Neural cell (in vitro differentiated cells): ENCODE results near the gene HEY2. TPM values are rescaled to one million over a fixed set of nuclear protein-coding genes. Genes with fewer than 3 reads are reported as not detected.

Source experiments
- H2AFZ ChIP-seq: fragments of 200-600, 300-800 bp; sonication (generic), shearing (Covaris generic); 2 replicates; pipeline ENCODE4 v1.6.0; 2014; ENCODE audit warnings: low read depth, mild to moderate bottlenecking, antibody characterized with exemption, low read length, moderate library complexity
- H3F3A ChIP-seq: fragments of 200-600 bp; shearing (Covaris generic); 2 replicates; pipeline ENCODE4 v1.6.1; 2016; ENCODE audit warnings: mild to moderate bottlenecking, moderate library complexity, mixed read lengths, antibody characterized with exemption, low read length; ENCODE audit not compliant: insufficient read depth, poor library complexity, severe bottlenecking
- H3K27ac ChIP-seq: fragments of 200-600, 300-800 bp; sonication (generic), shearing (Covaris generic); 2 replicates; pipeline ENCODE4 v1.5.1; 2014; ENCODE audit warnings: mild to moderate bottlenecking, low read length, moderate library complexity
- H3K27me3 ChIP-seq: fragments of 300-800, 200-600 bp; sonication (generic), shearing (Covaris generic); 2 replicates; pipeline ENCODE4 v1.6.0; 2014; ENCODE audit warnings: mild to moderate bottlenecking, low read depth, low read length, moderate library complexity; ENCODE audit not compliant: insufficient read depth
- H3K36me3 ChIP-seq: fragments of 300-800, 200-600 bp; sonication (generic), shearing (Covaris generic); 2 replicates; pipeline ENCODE4 v1.5.1; 2014; ENCODE audit warnings: mild to moderate bottlenecking, antibody characterized with exemption, low read length, moderate library complexity; ENCODE audit not compliant: insufficient read depth
- H3K4me2 ChIP-seq: fragments of 300-800, 200-600 bp; sonication (generic), shearing (Covaris generic); 2 replicates; pipeline ENCODE4 v1.6.0; 2014; ENCODE audit warnings: mild to moderate bottlenecking, low read length
- H3K4me3 ChIP-seq: fragments of 300-800, 200-600 bp; sonication (generic), shearing (Covaris generic); 2 replicates; pipeline ENCODE4 v1.5.1; 2014; ENCODE audit warnings: mild to moderate bottlenecking, low read length, moderate library complexity
- H3K79me2 ChIP-seq: fragments of 200-600 bp; shearing (Covaris generic); replicated peaks from 2 replicates; pipeline ENCODE4 v1.6.0; 2014; ENCODE audit warnings: mild to moderate bottlenecking, low read length, moderate library complexity; ENCODE audit not compliant: insufficient read depth
- H3K9ac ChIP-seq: fragments of 300-800, 200-600 bp; sonication (generic), shearing (Covaris generic); 2 replicates; pipeline ENCODE4 v1.6.1; 2016; ENCODE audit warnings: mild to moderate bottlenecking, low read length, mixed read lengths
- H3K9me2 ChIP-seq: fragments of 200-600 bp; shearing (Covaris generic); 2 replicates; pipeline ENCODE4 v1.6.1; 2016; ENCODE audit warnings: mild to moderate bottlenecking, low read length, mixed read lengths; ENCODE audit not compliant: insufficient read depth
- H3K9me3 ChIP-seq: fragments of 200-600, 300-800 bp; sonication (generic), shearing (Covaris generic); 2 replicates; pipeline ENCODE4 v1.6.1; 2016; ENCODE audit warnings: mild to moderate bottlenecking, mixed run types, low read length, moderate library complexity, mixed read lengths
- H4K20me1 ChIP-seq: fragments of 200-600 bp; shearing (Covaris generic); 2 replicates; pipeline ENCODE4 v1.6.1; 2016; ENCODE audit warnings: mild to moderate bottlenecking, mixed run types; ENCODE audit not compliant: insufficient read depth
- EP300 ChIP-seq: fragments of 450-650 bp; conservative IDR thresholded peaks from 2 replicates; pipeline ENCODE4 v1.6.1; 2014; ENCODE audit warnings: antibody characterized with exemption, mild to moderate bottlenecking, moderate library complexity; ENCODE audit not compliant: poor library complexity, severe bottlenecking
- EZH2 ChIP-seq: fragments of 200-600, 300-800 bp; shearing (Covaris generic), sonication (generic); IDR thresholded peaks from 2 replicates; pipeline ENCODE4 v1.6.1; 2014; ENCODE audit warnings: antibody characterized with exemption, low read length, borderline replicate concordance, mild to moderate bottlenecking; ENCODE audit not compliant: insufficient read depth, poor library complexity, severe bottlenecking
- MXI1 ChIP-seq: fragments of 450-650 bp; conservative IDR thresholded peaks from 2 replicates; pipeline ENCODE4 v1.6.1; 2014; ENCODE audit warnings: antibody characterized with exemption, mild to moderate bottlenecking; ENCODE audit not compliant: poor library complexity, severe bottlenecking
- POLR2AphosphoS5 ChIP-seq: IDR thresholded peaks from 2 replicates; pipeline ENCODE4 v1.6.1; 2012
- RAD21 ChIP-seq: fragments of 450-650 bp; conservative IDR thresholded peaks from 2 replicates; pipeline ENCODE4 v1.6.1; 2014; ENCODE audit warnings: antibody characterized with exemption, mild to moderate bottlenecking, moderate library complexity
- SMC3 ChIP-seq: fragments of 450-650 bp; conservative IDR thresholded peaks from 2 replicates; pipeline ENCODE4 v1.6.1; 2014; ENCODE audit warnings: antibody characterized with exemption, mild to moderate bottlenecking, moderate library complexity; ENCODE audit not compliant: poor library complexity
- TAF1 ChIP-seq: IDR thresholded peaks from 2 replicates; pipeline ENCODE4 v1.6.1; 2012; ENCODE audit warnings: low read depth
- polyA plus RNA-seq: library from polyadenylated mRNA; depleted of rRNA; stranded (reverse); fragments of >200 nt; gene quantifications from 2 replicates; pipeline ENCODE4 v1.2.3, GENCODE V29; 2014
- TF ChIP-seq, protein P1 (sequence below): IDR thresholded peaks from 2 replicates; pipeline ENCODE4 v1.6.1; 2012; ENCODE audit warnings: borderline replicate concordance
- TF ChIP-seq, protein P2 (sequence below): fragments of 450-650 bp; IDR thresholded peaks from 2 replicates; pipeline ENCODE4 v1.5.1; 2014; ENCODE audit warnings: antibody characterized with exemption, mild to moderate bottlenecking, moderate library complexity; ENCODE audit not compliant: poor library complexity, severe bottlenecking

HEY2 gene
- polyA plus RNA-seq, 1 donor from 2014 or later = 0.20 TPM

DNA sequence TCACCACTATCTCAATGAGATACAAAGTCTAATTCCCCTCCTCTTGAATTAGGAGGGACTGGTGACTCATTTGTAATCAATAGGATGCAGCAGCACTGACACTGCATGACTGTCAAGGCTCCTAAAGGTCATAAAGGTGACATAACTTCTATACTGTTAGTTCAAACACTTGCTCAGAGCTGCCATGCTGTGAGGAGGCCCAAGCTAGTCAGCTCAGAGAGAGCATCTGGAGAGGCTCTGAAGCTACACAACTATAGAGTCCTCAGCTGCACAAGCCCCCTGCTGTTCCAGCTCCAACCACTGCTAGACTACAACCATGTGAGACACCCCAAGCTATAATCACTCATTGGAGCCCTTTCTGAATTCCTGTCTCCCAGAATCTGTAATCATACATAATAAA is 17.0 kb upstream of the HEY2 start:
- Histone ChIP-seq H3K27ac (no peak overlapping the region), H3K9me3 (no peaks in the 10 kb centered on the region), H3K4me2 (no peak overlapping the region), H3K27me3 (no peaks in the 10 kb centered on the region), H3F3A (no peaks in the 10 kb centered on the region), H4K20me1 (no peaks in the 10 kb centered on the region), H3K9me2 (no peaks in the 10 kb centered on the region), H3K79me2 (no peaks in the 10 kb centered on the region), H3K4me3 (no peak overlapping the region), H2AFZ (no peak overlapping the region), H3K36me3 (no peaks in the 10 kb centered on the region), H3K9ac (no peak overlapping the region)
- TF ChIP-seq EZH2 = no peak
- TF ChIP-seq, protein P1, sequence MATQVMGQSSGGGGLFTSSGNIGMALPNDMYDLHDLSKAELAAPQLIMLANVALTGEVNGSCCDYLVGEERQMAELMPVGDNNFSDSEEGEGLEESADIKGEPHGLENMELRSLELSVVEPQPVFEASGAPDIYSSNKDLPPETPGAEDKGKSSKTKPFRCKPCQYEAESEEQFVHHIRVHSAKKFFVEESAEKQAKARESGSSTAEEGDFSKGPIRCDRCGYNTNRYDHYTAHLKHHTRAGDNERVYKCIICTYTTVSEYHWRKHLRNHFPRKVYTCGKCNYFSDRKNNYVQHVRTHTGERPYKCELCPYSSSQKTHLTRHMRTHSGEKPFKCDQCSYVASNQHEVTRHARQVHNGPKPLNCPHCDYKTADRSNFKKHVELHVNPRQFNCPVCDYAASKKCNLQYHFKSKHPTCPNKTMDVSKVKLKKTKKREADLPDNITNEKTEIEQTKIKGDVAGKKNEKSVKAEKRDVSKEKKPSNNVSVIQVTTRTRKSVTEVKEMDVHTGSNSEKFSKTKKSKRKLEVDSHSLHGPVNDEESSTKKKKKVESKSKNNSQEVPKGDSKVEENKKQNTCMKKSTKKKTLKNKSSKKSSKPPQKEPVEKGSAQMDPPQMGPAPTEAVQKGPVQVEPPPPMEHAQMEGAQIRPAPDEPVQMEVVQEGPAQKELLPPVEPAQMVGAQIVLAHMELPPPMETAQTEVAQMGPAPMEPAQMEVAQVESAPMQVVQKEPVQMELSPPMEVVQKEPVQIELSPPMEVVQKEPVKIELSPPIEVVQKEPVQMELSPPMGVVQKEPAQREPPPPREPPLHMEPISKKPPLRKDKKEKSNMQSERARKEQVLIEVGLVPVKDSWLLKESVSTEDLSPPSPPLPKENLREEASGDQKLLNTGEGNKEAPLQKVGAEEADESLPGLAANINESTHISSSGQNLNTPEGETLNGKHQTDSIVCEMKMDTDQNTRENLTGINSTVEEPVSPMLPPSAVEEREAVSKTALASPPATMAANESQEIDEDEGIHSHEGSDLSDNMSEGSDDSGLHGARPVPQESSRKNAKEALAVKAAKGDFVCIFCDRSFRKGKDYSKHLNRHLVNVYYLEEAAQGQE = no peak
- no peak for TF ChIP-seq TAF1

DNA sequence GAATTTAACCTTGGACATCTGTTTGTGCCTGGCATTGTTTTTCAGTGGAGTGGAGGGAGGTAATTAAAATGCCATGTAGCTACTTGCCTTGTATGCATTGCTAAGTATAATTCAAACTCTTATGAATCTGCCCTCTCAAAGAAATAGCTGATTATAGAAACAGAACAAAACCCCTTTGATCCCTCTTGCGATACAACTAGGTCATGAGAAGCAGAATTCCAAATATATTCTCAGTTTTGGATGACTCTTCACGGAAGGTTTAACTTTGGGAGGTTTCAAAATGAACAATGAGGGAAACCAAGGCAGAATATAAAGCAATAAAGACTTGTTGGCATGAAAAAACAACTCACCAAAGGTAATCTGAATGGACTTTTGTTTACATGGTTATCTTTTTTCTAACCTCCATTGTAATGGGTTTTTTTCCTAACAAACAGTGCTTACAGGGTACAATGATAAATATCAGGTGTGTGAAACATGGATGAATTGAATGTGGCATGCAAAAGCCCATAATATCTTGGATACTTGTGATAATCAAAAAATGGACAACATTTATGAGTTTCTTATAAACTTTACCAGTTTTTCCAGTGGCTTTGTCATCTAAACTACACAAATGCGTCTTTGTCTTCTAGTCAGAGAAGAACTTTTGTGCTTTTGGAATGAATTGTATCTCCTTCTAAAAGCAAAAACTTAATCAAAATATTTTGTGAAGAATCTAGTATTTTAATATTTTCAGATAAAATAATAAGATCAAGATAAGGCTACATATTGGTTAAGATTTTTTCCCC is 15.7 kb upstream of the HEY2 start:
- Histone ChIP-seq H3K36me3 (no peaks in the 10 kb centered on the region), H3K4me3 (no peak overlapping the region), H3K27me3 (no peaks in the 10 kb centered on the region), H4K20me1 (no peaks in the 10 kb centered on the region), H2AFZ (no peak overlapping the region), H3K9me2 (no peaks in the 10 kb centered on the region), H3K27ac (no peak overlapping the region), H3K9ac (no peak overlapping the region), H3K4me2 (no peak overlapping the region), H3F3A (no peaks in the 10 kb centered on the region), H3K9me3 (no peaks in the 10 kb centered on the region), H3K79me2 (no peaks in the 10 kb centered on the region)
- TF ChIP-seq MXI1 = no peak
- no peak for TF ChIP-seq POLR2AphosphoS5
- no peak for TF ChIP-seq EP300
- TF ChIP-seq RAD21 = no peak
- no peak for TF ChIP-seq EZH2
- TF ChIP-seq, protein P1 = no peak
- TF ChIP-seq TAF1 = no peak
- TF ChIP-seq, protein P2, sequence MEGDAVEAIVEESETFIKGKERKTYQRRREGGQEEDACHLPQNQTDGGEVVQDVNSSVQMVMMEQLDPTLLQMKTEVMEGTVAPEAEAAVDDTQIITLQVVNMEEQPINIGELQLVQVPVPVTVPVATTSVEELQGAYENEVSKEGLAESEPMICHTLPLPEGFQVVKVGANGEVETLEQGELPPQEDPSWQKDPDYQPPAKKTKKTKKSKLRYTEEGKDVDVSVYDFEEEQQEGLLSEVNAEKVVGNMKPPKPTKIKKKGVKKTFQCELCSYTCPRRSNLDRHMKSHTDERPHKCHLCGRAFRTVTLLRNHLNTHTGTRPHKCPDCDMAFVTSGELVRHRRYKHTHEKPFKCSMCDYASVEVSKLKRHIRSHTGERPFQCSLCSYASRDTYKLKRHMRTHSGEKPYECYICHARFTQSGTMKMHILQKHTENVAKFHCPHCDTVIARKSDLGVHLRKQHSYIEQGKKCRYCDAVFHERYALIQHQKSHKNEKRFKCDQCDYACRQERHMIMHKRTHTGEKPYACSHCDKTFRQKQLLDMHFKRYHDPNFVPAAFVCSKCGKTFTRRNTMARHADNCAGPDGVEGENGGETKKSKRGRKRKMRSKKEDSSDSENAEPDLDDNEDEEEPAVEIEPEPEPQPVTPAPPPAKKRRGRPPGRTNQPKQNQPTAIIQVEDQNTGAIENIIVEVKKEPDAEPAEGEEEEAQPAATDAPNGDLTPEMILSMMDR = no peak
- no peak for TF ChIP-seq SMC3
